ENCODE results near the gene PLAAT4.

PLAAT4 gene

DNA sequence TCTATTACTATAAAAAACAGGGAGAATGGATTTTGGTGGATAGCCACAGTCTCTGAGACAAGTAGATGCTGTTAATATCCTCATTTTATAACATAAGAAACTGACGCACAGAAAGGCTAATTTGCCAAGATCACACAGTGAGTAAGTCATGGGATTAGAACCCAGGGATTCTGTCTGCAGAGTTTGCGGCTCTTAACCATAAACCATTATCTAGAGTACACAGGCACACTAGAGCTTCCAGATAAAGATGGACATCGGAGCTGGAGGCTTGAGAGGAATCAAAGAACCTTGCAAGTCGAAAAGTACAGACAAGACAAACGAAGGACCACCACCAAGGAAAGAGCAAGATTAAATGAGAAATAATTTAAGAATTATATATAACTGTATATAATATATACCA is 19.5 kb upstream of the PLAAT4 start:
- TF ChIP-seq, protein P1, sequence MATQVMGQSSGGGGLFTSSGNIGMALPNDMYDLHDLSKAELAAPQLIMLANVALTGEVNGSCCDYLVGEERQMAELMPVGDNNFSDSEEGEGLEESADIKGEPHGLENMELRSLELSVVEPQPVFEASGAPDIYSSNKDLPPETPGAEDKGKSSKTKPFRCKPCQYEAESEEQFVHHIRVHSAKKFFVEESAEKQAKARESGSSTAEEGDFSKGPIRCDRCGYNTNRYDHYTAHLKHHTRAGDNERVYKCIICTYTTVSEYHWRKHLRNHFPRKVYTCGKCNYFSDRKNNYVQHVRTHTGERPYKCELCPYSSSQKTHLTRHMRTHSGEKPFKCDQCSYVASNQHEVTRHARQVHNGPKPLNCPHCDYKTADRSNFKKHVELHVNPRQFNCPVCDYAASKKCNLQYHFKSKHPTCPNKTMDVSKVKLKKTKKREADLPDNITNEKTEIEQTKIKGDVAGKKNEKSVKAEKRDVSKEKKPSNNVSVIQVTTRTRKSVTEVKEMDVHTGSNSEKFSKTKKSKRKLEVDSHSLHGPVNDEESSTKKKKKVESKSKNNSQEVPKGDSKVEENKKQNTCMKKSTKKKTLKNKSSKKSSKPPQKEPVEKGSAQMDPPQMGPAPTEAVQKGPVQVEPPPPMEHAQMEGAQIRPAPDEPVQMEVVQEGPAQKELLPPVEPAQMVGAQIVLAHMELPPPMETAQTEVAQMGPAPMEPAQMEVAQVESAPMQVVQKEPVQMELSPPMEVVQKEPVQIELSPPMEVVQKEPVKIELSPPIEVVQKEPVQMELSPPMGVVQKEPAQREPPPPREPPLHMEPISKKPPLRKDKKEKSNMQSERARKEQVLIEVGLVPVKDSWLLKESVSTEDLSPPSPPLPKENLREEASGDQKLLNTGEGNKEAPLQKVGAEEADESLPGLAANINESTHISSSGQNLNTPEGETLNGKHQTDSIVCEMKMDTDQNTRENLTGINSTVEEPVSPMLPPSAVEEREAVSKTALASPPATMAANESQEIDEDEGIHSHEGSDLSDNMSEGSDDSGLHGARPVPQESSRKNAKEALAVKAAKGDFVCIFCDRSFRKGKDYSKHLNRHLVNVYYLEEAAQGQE (IDR thresholded peaks at IDR 0.05; ENCODE audit: insufficient replicate concordance, low read depth): no peak
- TF ChIP-seq SPI1 (IDR thresholded peaks at IDR 0.05; ENCODE audit: borderline replicate concordance, low read depth) (no peak), GABPA (IDR thresholded peaks at IDR 0.05; ENCODE audit: low read depth) (no peak), POLR2AphosphoS5 (IDR thresholded peaks at IDR 0.05; ENCODE audit: low read depth) (no peak)
- TF ChIP-seq, protein P2, sequence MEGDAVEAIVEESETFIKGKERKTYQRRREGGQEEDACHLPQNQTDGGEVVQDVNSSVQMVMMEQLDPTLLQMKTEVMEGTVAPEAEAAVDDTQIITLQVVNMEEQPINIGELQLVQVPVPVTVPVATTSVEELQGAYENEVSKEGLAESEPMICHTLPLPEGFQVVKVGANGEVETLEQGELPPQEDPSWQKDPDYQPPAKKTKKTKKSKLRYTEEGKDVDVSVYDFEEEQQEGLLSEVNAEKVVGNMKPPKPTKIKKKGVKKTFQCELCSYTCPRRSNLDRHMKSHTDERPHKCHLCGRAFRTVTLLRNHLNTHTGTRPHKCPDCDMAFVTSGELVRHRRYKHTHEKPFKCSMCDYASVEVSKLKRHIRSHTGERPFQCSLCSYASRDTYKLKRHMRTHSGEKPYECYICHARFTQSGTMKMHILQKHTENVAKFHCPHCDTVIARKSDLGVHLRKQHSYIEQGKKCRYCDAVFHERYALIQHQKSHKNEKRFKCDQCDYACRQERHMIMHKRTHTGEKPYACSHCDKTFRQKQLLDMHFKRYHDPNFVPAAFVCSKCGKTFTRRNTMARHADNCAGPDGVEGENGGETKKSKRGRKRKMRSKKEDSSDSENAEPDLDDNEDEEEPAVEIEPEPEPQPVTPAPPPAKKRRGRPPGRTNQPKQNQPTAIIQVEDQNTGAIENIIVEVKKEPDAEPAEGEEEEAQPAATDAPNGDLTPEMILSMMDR (IDR thresholded peaks at IDR 0.05; ENCODE audit: insufficient read depth, low read length): no peak
- no peak for DNase-seq (ENCODE audit: low read depth in 1 of 2, low spot score in 1 of 2)
- Histone ChIP-seq H3K4me3 (replicated peaks; ENCODE audit: insufficient read depth, low read length) (no peak overlapping the region), H3K27ac (replicated peaks) (no peak overlapping the region), H3K27me3 (ENCODE audit: insufficient read depth, poor library complexity, severe bottlenecking) (no peaks in the 10 kb centered on the region)

DNA sequence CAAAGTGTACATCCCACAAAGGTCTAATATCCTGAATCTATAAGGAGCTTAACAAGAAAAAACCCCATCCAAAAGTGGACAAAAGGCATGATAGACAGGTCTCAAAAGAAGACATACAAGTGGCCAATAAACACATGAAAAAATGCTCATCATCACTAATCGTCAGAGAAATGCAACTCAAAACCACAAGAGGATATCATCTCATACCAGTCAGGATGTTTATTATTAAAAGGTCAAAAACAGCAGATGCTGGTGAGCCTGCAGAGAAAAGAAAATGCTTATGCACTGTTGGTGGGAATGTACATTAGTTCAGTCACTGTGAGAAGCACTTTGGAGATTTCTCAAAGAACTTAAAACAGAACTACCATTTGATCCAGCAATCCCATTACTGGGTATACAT is 18.1 kb upstream of the PLAAT4 start:
- Histone ChIP-seq H3K27ac (replicated peaks) (no peak overlapping the region), H3K4me3 (replicated peaks; ENCODE audit: insufficient read depth, low read length) (no peak overlapping the region), H3K27me3 (ENCODE audit: insufficient read depth, poor library complexity, severe bottlenecking) (no peaks in the 10 kb centered on the region)
- TF ChIP-seq, protein P1 (IDR thresholded peaks at IDR 0.05; ENCODE audit: insufficient replicate concordance, low read depth): no peak
- DNase-seq (ENCODE audit: low read depth in 1 of 2, low spot score in 1 of 2): no peak

DNA sequence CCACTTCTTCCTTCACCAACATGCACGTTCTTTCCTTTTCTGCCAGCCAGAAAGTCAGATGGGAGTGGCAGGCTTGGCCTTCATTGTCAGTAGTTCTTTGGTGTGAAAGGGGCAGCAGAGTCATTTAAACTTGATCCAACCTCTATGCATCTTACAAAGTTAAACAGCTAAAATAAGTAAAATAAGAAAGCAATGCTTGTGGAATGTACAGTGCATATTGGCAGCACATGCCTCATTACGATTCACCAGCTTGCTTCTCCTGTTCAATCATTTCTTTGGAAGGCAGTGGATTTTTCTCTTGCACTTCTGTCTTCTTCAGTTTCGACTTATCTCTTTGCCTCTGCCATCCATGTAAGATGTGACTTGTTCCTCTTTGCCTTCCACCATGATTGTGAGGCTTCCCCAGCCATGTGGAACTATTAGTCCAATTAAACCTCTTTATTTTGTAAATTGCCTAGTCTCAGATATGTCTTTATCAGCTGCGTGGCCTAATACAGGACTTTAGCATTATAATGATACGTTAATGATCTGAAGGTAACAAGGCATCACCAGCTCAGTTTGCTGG is 15.9 kb upstream of the PLAAT4 start:
- TF ChIP-seq GABPA (IDR thresholded peaks at IDR 0.05; ENCODE audit: low read depth) (no peak), POLR2AphosphoS5 (IDR thresholded peaks at IDR 0.05; ENCODE audit: low read depth) (no peak)
- no peak overlapping the region for H3K4me3 ChIP-seq (replicated peaks; ENCODE audit: insufficient read depth, low read length)
- H3K27me3 ChIP-seq (ENCODE audit: insufficient read depth, poor library complexity, severe bottlenecking): no peaks in the 10 kb centered on the region
- DNase-seq (ENCODE audit: low read depth in 1 of 2, low spot score in 1 of 2): no peak
- H3K27ac ChIP-seq (replicated peaks): no peak overlapping the region

DNA sequence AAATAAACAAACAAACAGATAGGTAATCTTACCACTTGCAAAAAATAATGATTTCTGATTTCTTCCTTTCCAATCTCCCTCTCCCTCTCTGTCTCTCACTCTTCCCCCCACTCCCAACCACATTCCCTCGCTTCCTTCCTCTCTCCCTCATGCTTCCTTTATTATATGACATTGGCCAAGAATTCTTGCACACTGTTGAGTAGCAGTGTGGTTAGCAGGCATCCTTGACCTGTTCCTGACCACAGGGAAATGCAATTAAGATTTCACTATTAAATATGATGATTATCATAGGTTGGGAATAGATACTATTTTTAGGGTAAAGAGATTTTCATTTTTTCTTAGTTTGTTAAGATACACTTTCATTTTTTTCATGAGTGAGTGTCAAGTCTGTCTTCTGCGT is 14.7 kb upstream of the PLAAT4 start:
- DNase-seq (ENCODE audit: low read depth in 1 of 2, low spot score in 1 of 2): no peak
- TF ChIP-seq, protein P2 (IDR thresholded peaks at IDR 0.05; ENCODE audit: insufficient read depth, low read length): no peak
- TF ChIP-seq SPI1 (IDR thresholded peaks at IDR 0.05; ENCODE audit: borderline replicate concordance, low read depth) (no peak), POLR2AphosphoS5 (IDR thresholded peaks at IDR 0.05; ENCODE audit: low read depth) (no peak), GABPA (IDR thresholded peaks at IDR 0.05; ENCODE audit: low read depth) (no peak)
- TF ChIP-seq, protein P1 (IDR thresholded peaks at IDR 0.05; ENCODE audit: insufficient replicate concordance, low read depth): no peak
- no peak overlapping the region for H3K4me3 ChIP-seq (replicated peaks; ENCODE audit: insufficient read depth, low read length)
- H3K27ac ChIP-seq (replicated peaks): no peak overlapping the region
- H3K27me3 ChIP-seq (ENCODE audit: insufficient read depth, poor library complexity, severe bottlenecking): no peaks in the 10 kb centered on the region

All from HL-60 (cell line).